A673 (cell line): ENCODE measurements around the gene GRAMD1B. TPM values are rescaled to one million over a fixed set of nuclear protein-coding genes. Genes with fewer than 3 reads are reported as not detected.

Experiments used
- BruUV-seq: library from RNA; stranded (reverse); fragments of 400-500 nt; replicated peaks from 2 replicates; lab custom pipeline; 2021; lab: Mats Ljungman, UMichigan
- CTCF ChIA-PET: fragments of 300-600 bp; sonication (Branson Sonifier 250); formaldehyde crosslinking; loops from one replicate; lab custom pipeline; 2022; ENCODE audit warnings: antibody characterized with exemption; lab: Charles Lee
- POLR2A ChIA-PET: fragments of 300-600 bp; sonication (Branson Sonifier 250); formaldehyde crosslinking; loops from one replicate; lab custom pipeline; 2022; ENCODE audit warnings: antibody characterized with exemption; ENCODE audit not compliant: low non-redundant PET; lab: Charles Lee
- DNase-seq: peaks from one replicate; pipeline ENCODE4 v3.0.0-alpha.2; 2015; ENCODE audit warnings: low spot score
- H3K27ac ChIP-seq: fragments of 200-600 bp; sonication (generic); 2 replicates; pipeline ENCODE4 v1.5.1; 2016; ENCODE audit warnings: mixed run types, low read depth, mild to moderate bottlenecking, mixed read lengths, antibody characterized with exemption, low read length; ENCODE audit not compliant: poor library complexity, severe bottlenecking
- H3K27me3 ChIP-seq: fragments of 200-600 bp; sonication (generic); replicated peaks from 2 replicates; pipeline ENCODE4 v1.6.1; 2017; ENCODE audit warnings: mixed run types, low read depth, mild to moderate bottlenecking, mixed read lengths, antibody characterized with exemption, low read length; ENCODE audit not compliant: insufficient read depth, poor library complexity
- H3K36me3 ChIP-seq: fragments of 200-600 bp; sonication (generic); 2 replicates; pipeline ENCODE4 v1.6.1; 2016; ENCODE audit warnings: mixed run types, mild to moderate bottlenecking, mixed read lengths, antibody characterized with exemption, low read length; ENCODE audit not compliant: insufficient read depth, poor library complexity, severe bottlenecking
- H3K4me1 ChIP-seq: fragments of 200-600 bp; sonication (generic); 2 replicates; pipeline ENCODE4 v1.6.1; 2017; ENCODE audit warnings: mixed run types, mild to moderate bottlenecking, mixed read lengths, antibody characterized with exemption, low read length; ENCODE audit not compliant: insufficient read depth, poor library complexity, severe bottlenecking
- H3K4me3 ChIP-seq: fragments of 200-600 bp; sonication (generic); 2 replicates; pipeline ENCODE4 v1.5.1; 2016; ENCODE audit warnings: low read depth, mixed run types, mild to moderate bottlenecking, mixed read lengths, low read length; ENCODE audit not compliant: poor library complexity, severe bottlenecking
- H3K9me3 ChIP-seq: fragments of 200-600 bp; sonication (generic); 2 replicates; pipeline ENCODE4 v1.6.1; 2016; ENCODE audit warnings: mixed run types, low read depth, mild to moderate bottlenecking, mixed read lengths, antibody characterized with exemption, low read length; ENCODE audit not compliant: poor library complexity, severe bottlenecking
- CTCF ChIP-seq: fragments of 300-800, 200-600 bp; sonication (generic); conservative IDR thresholded peaks from 2 replicates; pipeline ENCODE4 v1.5.1; 2017; ENCODE audit warnings: low read depth, mild to moderate bottlenecking, antibody characterized with exemption, low read length, moderate library complexity, mixed read lengths
- EZH2 ChIP-seq: fragments of 200-600 bp; sonication (generic); IDR thresholded peaks from 2 replicates; pipeline ENCODE4 v1.6.1; 2017; ENCODE audit warnings: borderline replicate concordance, low read depth, mild to moderate bottlenecking, mixed read lengths, antibody characterized with exemption, low read length; ENCODE audit not compliant: poor library complexity, severe bottlenecking
- intact Hi-C: fragments of 100-400 bp; cut with micrococcal nuclease; formaldehyde crosslinking; loops from one replicate; pipeline ENCODE4 v1.10.0; 2022; ENCODE audit not compliant: unreplicated experiment
- total RNA-seq: library from RNA; stranded (reverse); gene quantifications from 2 replicates; pipeline ENCODE4 v1.2.3, GENCODE V29; 2021

GRAMD1B gene
- total RNA-seq, 1 experiment from 2014 or later: 13.0 TPM

- Histone ChIP-seq H3K4me1 (no peaks in the 10 kb centered on the region), H3K36me3 (no peaks in the 10 kb centered on the region), H3K4me3 (no peak overlapping the region), H3K27me3 (no peaks in the 10 kb centered on the region), H3K9me3 (no peaks in the 10 kb centered on the region), H3K27ac (no peak overlapping the region)
- TF ChIP-seq EZH2: no peak
- TF ChIP-seq CTCF: no peak
- no TSS peak for BruUV-seq
- CTCF ChIA-PET: no interaction called here
- intact Hi-C loops: no loop called here
- POLR2A ChIA-PET: no interaction called here
- no peak for DNase-seq
Observed at GRCh38 chr11:123607781-123608180, 177.7 kb downstream of the GRAMD1B start.

GRCh38 chr11:123608371-123608770 is 178.3 kb downstream of the GRAMD1B start:
- POLR2A ChIA-PET: no interaction called here

GRCh38 chr11:123608945-123609344 is 178.9 kb downstream of the GRAMD1B start:
- CTCF ChIA-PET: no interaction called here
- no peaks in the 10 kb centered on the region for H3K36me3 ChIP-seq
- H3K4me3 ChIP-seq: no peak overlapping the region
- intact Hi-C loops: no loop called here
- no peaks in the 10 kb centered on the region for H3K9me3 ChIP-seq
- no peaks in the 10 kb centered on the region for H3K27me3 ChIP-seq
- BruUV-seq: no TSS peak
- no peak for TF ChIP-seq EZH2
- no peak for TF ChIP-seq CTCF
- POLR2A ChIA-PET: no interaction called here
- H3K27ac ChIP-seq: no peak overlapping the region
- DNase-seq: no peak
- H3K4me1 ChIP-seq: no peaks in the 10 kb centered on the region

More at GRCh38 chr11:123608371-123608770, 178.3 kb downstream of the GRAMD1B start:
- CTCF ChIA-PET: no interaction called here
- no peaks in the 10 kb centered on the region for H3K27me3 ChIP-seq
- no peak for DNase-seq
- H3K4me1 ChIP-seq: no peaks in the 10 kb centered on the region
- H3K36me3 ChIP-seq: no peaks in the 10 kb centered on the region
- no peak overlapping the region for H3K27ac ChIP-seq
- intact Hi-C loops: no loop called here
- H3K4me3 ChIP-seq: no peak overlapping the region
- no TSS peak for BruUV-seq
- H3K9me3 ChIP-seq: no peaks in the 10 kb centered on the region
- TF ChIP-seq EZH2 (no peak), CTCF (no peak)
